Activated CD4-positive, alpha-beta T cell treated with anti-CD3 and anti-CD28 coated beads for 4 hours (primary cell): ENCODE results near the gene IQGAP2.
A peak's percentile ranks its signal among the peaks of the same experiment; 100 is the strongest.

Source experiments
- DNase-seq, 2 donors: peaks; one replicate each; pipeline ENCODE4 v3.0.0-alpha.2; 2020

IQGAP2 gene

DNA sequence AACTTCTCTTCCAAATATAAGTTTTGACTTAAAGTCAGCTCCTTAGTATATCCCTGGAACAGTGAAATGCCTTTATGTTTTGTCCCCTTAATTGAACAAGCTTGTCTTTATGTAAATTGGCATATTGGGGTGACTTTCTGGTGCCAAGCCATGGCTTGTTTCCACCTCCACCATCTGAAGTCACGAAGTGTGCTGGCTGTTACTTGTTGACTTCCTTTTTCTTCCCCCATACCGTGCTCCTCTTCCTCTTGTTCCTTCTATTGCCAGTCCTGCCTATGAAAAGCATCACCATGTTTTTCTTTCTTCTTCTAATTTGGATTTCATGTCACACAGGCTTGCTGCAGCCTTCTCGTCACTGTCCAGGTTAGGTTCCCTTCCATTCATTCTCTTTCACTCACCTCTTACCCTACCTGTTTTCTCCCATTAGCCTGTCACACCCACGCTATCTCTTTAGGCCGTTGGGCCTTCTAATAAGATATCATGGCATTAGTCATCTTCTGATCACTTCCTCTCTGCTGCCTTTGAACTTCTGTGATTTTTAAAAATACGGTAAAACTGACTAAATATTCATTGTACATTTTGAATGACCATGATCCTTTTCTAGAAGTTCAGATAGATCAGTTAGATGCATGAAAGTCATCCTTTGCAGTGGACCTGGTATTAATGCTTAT, 48.1 kb downstream of the IQGAP2 start:
- no peak for DNase-seq

DNA sequence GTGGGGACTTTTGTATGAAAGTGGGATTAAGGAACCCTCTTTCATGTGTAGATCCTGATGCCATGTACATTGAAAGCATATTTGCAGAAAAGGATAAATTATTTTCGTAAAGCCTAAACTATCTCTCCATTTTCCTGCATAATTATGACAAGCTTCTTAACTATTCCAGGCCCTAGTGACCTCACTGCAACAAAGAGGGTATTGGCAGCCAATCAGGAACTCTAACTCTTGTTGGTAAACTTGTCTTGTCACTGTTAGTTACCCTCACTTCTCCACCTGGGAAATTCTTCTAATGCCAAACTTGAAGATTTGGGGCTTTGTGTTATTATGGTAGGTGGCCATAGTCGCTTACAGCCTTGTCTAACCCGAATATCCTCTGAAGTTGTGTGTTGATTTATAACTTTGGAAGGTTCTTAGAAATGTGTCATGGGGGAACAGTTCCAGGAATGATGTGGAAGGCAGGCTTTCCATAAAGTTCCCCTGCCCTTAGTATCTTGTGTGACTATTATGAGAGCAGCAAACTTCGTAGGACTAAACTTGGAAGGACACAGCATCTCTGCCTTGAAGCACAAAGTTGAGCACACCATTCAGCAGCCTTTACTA, 52.5 kb downstream of the IQGAP2 start:
- DNase-seq, result no peak

- no peak for DNase-seq
Measured at GRCh38 chr5:76456258-76456657, 53.2 kb downstream of the IQGAP2 start.

- DNase-seq, result no peak
Measured at GRCh38 chr5:76457674-76458485, 54.8 kb downstream of the IQGAP2 start.

DNA sequence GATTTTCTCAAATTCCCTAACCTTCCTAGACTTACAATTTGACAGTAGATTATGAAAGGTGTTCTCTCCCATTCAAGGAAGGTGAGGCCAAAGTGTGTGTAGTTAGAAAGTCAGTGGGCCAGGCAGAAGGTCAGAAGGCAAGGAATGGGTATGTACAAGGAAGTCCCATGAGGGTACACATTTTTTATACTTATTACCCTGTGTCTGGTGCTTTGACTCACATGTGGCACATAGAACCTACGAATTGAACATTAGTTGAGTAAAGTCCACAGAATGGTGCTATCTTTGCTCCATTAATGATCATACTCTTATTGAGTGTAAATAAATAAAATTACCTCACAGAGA, 55.4 kb downstream of the IQGAP2 start:
- DNase-seq, result no peak

DNA sequence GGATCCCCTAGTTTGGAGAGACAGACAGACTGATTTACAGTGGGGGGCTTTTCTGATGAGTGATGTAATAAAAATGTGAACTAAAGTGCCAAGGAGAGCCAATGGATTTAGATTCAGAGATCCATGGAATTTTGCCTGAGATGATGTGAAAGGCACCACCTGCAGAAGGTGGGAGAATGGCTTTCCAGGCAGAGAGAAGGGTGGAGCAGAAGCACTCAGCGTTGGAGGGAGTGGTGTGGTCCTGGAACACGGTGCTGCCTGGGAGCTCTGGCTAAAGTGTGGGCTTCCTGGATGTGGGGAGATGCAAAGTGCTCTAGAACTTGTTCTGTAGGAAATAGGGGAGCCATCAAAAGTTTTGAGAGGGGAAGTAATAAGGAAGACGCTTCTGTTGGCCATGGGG, 57.0 kb downstream of the IQGAP2 start:
- DNase-seq, result no peak

DNA sequence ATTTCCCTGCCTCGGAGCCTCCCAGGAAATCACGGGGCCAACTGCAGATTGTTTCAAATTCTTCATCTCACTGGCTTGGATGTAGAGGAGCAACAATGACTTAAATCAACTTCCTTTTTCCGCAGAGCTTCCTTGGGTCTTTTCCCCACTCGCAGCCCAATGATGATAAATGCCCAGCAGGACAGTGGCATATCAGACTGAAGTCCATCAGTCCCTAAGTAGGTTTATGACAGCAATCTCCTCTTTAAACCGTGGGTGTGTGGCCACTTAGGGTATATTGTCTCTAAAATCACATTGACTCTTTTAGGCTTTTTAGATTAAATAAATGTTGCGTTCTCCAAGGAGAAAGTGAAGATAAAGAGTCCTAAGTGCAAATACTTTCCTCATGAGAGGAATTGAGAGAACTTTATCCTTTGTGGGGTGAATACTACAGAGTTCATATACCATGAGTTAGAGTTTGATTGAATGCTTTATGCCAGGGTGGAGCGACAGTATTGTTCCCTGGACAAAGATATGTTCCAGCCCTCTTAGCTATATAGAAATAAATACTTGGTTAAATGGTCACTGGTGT, 59.1 kb downstream of the IQGAP2 start:
- DNase-seq, result no peak

- DNase-seq, result no peak
Measured at GRCh38 chr5:76467216-76467615, 64.1 kb downstream of the IQGAP2 start.

DNA sequence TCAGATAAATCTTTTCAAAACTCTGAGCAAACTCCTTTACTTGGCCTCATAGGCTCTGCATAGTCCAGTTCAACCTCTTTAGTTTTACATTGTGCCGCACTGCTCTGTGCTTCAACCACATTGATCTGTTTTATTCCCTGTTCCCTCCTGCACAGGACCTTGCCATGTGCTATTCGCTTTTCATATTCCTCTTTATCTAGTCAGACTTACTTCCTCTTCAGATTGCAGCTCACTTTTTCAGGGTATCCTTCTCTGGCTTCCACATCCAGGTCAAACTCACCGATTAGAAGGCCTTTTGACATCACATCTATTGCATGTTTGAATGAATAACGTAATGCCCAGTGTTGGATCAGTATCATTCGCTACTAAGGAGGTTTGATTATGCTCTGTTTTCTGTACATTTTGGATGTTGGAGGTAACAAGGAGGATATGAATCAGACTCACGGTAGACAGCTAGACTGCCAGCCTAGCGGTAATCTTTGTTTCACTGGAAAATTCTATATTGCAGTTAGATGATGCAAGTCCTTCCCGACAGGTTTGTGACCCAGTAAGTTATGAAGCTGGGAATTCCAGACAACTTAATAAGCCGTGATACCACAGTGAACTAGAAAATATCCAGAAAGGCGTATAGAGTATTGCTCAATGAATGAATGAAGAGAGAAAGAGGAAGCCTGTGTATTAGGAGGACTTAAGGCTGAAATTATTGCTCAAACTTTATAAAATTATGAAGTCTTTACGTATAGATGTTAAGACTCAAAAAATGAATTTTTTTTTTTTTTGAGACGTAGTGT, 65.7 kb downstream of the IQGAP2 start:
- peak in 1 of 2 donors; percentile 6 for DNase-seq

DNA sequence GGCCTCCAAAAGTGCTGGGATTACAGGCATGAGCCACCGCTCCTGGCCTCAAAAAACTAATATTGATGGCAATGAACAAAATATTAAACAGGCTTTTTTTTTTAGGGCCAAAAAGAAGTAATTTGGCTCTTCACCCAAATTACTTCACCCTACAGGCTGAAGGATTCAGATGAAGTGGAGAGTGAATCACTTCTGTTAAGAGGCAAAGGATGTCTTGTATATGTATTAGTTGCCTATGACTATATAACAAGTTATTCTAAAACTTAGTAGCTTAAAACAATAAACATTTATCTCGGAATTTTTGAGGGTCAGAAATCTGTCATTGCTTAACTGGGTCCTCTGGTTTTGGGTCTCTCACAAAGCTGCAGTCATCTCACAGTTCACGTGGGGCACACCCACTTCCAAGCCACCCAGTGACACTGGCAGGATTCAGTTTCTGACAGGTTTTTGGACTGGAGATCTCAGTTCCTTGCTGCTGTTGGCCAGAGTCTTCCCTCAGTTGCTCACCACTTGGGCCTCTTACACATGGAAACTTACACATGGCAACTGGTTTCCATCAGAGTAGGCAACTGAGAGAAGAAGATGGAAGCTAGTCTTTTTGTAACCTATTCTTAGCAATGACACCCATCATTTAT, 66.7 kb downstream of the IQGAP2 start:
- no peak for DNase-seq

GRCh38 chr5:76470976-76471375, 67.9 kb downstream of the IQGAP2 start:
- no peak for DNase-seq

DNA sequence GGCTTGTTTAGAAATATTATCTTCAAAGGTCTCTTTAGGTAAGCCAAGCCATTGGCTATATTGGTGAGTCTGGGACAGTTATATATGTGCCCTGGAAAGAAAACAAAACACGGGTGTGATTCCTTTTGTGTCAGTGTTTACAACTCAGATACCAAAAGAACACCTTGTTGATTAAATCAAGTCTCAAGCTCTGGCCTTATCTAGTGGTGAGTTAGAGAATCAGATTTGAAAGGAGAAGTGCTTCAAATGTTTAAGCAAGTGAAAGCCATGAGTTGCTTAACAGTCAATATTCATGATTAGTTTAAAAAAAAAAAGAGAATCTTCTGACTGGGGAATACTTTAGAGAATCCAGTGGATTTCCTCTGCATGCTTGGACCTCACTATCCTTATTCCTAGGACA, 68.3 kb downstream of the IQGAP2 start:
- no peak for DNase-seq

GRCh38 chr5:76471987-76472334, 68.9 kb downstream of the IQGAP2 start:
- DNase-seq, result no peak

DNA sequence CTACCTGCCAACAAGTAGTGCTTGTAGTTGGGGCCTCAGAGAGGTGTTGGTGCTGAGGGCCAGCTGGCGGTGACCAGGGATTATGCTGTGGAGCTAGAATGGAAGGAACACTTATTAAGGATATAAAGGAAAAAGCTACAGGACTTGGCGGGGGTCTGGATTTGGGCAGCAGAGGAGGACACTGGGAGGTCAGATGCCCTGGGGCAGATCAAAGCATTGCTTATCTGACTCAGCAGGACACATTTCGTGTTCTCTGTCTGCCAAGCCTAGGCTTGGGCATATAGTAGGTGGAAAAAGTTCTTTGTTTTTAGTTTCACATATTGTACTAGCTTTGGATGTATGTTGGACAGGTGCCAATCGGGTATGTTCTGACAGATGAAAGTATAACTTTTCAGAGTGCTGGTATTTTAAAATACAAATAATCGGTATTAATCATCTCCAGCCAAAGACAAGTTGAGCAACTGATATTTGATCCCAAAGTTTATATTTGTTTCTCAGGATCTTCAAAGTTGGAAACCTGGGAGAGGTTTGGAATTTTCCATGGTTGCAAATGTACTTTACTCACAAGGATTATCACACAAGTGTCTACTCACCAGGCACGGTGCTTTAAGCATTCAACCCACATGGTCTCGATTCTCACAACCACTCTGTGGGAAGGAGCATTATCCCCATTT, 69.4 kb downstream of the IQGAP2 start:
- peak; percentile 24 for DNase-seq

GRCh38 chr5:76473009-76473336, 69.9 kb downstream of the IQGAP2 start:
- DNase-seq, result no peak

DNA sequence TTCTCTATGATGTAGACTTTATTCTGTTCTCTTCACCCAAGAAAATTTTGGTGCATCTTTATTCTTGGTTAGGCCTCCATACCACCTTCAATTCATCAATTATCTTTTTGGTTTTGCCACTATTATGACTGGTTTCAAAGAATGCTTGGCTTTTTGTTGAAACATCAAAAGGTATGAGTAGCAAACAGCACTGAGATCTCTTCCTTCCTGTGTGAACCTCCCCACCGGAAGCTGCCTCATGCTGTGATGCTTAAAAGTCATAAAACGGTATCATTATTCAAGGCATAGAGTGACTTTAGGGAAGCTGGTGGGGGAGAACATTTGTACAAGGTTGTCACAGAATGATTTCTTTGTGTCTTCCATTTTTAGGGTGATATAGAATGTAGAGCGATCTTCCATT, 70.6 kb downstream of the IQGAP2 start:
- peak; percentile 66 to 70 for DNase-seq

DNA sequence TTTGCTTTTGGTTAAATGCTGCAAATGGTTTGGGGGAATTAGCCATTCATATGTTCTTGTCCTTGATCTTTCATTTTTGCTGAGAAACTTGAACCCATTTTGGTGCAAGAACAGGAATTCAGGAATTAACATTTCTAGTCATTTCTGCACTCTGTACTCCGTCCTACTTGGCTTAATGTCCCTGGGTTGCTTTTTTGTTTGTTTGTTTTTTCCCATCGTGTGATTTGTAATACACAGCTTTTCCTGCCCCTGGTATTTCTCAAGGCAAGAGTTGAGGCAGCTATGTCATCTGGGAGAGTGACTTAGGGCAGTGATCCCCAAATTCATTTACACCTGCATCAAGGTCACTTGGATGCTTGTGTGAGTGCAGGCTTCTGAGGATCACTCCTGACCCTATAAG, 71.3 kb downstream of the IQGAP2 start:
- no peak for DNase-seq

- DNase-seq, result no peak
Measured at GRCh38 chr5:76475385-76475784, 72.3 kb downstream of the IQGAP2 start.

DNA sequence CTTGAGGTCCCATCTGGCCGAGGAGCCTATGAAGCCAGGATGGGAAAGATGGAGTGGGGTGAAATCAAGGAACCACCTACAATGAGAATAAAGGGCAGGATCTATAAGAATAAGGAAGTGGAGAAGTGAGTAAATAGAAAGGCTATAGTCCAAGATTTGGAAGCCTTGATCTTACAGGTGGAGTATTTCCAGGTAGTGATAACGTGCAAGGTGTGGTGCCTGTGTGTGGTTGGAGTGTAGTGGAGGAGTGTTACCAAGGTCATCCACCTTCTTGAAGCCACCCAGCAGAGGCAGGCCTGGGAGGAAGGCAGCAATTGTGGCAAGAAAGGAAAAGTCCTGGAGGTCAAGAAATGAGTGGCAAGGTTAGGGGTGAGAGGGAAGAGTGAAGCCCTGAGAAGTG, 72.9 kb downstream of the IQGAP2 start:
- no peak for DNase-seq

GRCh38 chr5:76476474-76477038, 73.5 kb downstream of the IQGAP2 start:
- no peak for DNase-seq

DNA sequence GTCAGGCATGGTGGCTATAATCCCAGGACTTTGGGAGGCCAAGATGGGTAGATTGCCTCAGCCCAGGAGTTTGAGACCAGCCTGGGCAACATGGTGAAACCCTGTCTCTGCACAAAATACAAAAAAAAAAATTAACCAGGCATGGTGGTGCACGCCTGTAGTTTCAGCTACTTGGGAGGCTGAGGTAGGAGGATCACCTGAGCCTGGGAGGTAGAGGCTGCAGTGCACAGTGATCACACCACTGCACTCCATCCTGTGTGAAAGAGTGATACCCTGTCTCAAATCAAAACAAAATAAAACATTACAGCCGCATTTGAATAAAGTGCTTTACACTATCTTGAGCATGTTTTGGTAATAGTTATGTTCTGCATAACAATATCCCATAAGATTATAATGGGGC, 74.0 kb downstream of the IQGAP2 start:
- no peak for DNase-seq

- DNase-seq, result no peak
Measured at GRCh38 chr5:76477571-76477970, 74.5 kb downstream of the IQGAP2 start.
